Smooth muscle cell of the umbilical artery (primary cell): ENCODE measurements around the gene ALOX5. TPM values are rescaled to one million over a fixed set of nuclear protein-coding genes. Genes with fewer than 3 reads are reported as not detected.

Experiments
- total RNA-seq: library from RNA; depleted of rRNA; stranded (reverse); fragments of >200 nt; gene quantifications from 2 replicates; pipeline ENCODE4 v1.2.3, GENCODE V29; 2014

The ALOX5 gene
- total RNA-seq: not detected in 2 replicates

GRCh38 chr10:45373576-45374349 lies at the start of gene ALOX5:
Gene ALOX5, plus strand, starts transcription at chr10:45374216. Its CDS starts 64 bp downstream, at chr10:45374280.

Other genes with a start within 250 kb of the ALOX5 start
- not detected in 2 replicates for gene OR13A1, start 58.6 kb upstream of the ALOX5 start, total RNA-seq